C4-2B (cell line): ENCODE measurements around the gene ARHGAP42.
A peak's percentile ranks its signal among the peaks of the same experiment; 100 is the strongest.
"Not testable (repeated sequence)": the region's sequence is repeated elsewhere in the genome, so short reads cannot be mapped to it uniquely, and the experiment has no call there.

Source experiments
- H3K27ac ChIP-seq: fragments of 450-650 bp; 2 replicates; pipeline ENCODE4 v1.5.1; 2017
- ZFX ChIP-seq: fragments of 450-650 bp; IDR thresholded peaks from 2 replicates; pipeline ENCODE4 v1.6.1; 2017
- TF ChIP-seq, protein P1 (sequence below): fragments of 450-650 bp; conservative IDR thresholded peaks from 2 replicates; pipeline ENCODE4 v1.5.1; 2017; ENCODE audit warnings: mild to moderate bottlenecking

Gene ARHGAP42

DNA sequence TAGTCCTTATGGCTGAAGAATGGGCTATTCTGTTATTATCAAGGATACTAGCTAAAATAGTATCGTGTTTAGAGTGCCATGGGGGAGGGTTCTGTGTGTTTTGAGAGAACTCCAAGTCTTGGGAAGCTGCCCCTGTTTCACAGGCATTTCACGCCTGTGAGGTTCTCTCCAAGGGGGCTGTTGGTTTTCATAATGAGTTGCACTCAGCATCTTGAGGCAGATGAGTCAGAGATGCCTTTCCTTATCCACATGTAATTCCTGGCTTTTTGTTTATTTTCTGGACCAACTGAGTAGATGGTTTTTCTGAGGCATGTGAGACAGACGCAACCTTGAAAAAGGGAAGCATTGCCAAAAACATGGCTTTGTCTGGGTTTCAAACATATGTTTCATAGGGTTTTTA lies 203.7 kb downstream of the ARHGAP42 start:
- TF ChIP-seq, protein P1, sequence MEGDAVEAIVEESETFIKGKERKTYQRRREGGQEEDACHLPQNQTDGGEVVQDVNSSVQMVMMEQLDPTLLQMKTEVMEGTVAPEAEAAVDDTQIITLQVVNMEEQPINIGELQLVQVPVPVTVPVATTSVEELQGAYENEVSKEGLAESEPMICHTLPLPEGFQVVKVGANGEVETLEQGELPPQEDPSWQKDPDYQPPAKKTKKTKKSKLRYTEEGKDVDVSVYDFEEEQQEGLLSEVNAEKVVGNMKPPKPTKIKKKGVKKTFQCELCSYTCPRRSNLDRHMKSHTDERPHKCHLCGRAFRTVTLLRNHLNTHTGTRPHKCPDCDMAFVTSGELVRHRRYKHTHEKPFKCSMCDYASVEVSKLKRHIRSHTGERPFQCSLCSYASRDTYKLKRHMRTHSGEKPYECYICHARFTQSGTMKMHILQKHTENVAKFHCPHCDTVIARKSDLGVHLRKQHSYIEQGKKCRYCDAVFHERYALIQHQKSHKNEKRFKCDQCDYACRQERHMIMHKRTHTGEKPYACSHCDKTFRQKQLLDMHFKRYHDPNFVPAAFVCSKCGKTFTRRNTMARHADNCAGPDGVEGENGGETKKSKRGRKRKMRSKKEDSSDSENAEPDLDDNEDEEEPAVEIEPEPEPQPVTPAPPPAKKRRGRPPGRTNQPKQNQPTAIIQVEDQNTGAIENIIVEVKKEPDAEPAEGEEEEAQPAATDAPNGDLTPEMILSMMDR: no peak
- TF ChIP-seq ZFX: no peak
- H3K27ac ChIP-seq: peak overlapping the region; percentile 32; the same call in 1 of the 2 replicates

DNA sequence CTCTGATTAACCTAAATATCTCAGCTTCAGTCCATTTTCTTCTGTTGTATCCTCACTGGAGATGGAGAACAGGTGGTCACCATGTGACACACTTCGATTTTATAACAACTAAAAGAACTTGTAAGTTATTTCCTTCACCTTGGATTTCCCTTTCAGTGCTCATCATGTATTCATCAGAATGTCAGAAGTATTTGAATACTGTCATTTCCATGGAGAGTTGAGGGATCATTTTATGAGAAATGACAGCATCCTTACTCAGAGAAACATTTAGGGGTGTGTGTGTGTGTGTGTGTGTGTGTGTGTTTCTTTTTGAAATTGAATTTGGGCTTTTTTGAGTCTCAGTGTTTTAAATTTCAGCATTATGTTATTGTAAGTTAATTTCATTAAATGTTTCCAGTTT lies 205.8 kb downstream of the ARHGAP42 start:
- no peak overlapping the region for H3K27ac ChIP-seq
- TF ChIP-seq ZFX: no peak

DNA sequence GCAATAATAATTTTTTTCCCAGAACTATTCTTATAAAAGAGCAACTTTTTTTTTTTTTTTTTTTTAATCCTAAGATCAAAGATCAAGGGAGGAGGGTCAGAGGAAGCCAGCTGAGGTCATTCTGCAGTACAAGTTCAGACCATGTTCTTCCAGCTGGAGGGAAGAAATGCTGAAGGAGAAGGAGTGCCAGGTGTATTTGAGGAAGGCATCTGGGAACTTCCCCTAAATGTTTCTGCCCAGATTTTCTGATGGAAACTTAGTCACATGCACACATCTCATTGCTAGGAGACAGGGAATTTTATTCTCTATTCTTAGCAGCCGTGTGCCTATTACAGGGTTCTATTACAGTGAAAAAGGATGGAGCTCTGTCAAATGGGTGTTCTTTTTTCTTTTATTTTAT lies 208.4 kb downstream of the ARHGAP42 start:
- H3K27ac ChIP-seq: no peak overlapping the region
- TF ChIP-seq ZFX: no peak
- TF ChIP-seq, protein P1: no peak

DNA sequence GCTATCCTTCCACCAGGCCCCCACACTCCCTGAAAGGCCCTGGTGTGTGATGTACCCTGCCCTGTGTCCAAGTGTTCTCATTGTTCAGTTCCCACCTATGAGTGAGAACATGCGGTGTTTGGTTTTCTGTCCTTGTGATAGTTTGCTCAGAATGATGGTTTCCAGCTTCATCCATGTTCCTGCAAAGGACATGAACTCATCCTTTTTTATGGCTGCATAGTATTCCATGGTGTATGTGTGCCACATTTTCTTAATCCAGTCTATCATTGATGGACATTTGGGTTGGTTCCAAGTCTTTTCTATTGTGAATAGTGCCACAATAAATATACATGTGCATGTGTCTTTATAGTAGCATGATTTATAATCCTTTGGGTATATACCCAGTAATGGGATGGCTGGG lies 208.9 kb downstream of the ARHGAP42 start:
- H3K27ac ChIP-seq: not testable (repeated sequence)

DNA sequence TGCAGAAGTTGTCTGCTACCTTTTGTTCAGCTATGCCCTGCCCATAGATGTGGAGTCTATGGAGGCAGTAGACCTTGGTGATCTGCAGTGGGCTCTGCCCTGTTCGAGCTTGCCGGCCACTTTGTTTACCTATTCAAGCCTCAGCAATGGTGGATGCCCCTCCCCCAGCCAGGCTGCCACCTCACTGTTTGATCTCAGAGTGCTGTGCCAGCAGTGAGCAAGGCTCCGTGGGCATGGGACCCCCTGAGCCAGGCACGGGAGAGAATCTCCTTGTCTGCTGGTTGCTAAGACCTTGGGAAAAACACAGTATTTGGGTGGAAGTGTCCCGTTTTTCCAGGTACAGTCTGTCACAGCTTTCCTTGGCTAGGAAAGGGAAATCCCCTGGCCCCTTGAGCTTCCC lies 214.4 kb downstream of the ARHGAP42 start:
- peak overlapping the region; percentile 60 for H3K27ac ChIP-seq

DNA sequence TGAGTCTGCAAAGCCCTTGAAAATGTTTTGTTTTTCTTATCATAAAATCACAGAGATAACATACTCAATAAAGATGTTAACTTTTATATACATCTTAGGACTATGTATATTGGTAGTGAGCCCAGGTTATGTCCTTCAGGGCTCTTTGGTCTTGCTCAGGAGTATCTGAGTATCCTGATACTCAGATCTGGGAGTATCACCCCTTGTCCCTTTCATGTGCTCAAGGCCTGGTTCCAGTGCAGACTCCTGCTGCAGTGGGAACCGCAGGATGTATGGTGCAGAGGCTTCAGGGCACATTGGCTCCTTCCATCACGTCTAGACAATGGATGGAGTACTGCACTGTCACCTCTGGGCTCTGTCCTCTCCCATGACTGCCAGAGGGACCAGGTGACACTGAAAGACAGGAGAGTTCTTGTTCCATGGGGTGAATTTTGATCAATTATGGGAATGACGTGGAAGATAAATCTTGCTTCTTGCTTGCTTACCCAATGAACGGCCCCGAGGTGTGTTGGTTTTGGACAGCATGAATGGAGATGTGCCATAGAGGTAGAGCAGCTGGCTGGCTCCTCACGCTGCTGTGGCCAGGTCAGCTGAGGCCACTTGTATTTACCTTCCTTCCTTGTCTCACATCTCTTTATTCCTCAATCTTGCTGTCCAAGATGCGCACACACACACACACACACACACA lies 215.5 kb downstream of the ARHGAP42 start:
- no peak for TF ChIP-seq ZFX
- TF ChIP-seq, protein P1: no peak

DNA sequence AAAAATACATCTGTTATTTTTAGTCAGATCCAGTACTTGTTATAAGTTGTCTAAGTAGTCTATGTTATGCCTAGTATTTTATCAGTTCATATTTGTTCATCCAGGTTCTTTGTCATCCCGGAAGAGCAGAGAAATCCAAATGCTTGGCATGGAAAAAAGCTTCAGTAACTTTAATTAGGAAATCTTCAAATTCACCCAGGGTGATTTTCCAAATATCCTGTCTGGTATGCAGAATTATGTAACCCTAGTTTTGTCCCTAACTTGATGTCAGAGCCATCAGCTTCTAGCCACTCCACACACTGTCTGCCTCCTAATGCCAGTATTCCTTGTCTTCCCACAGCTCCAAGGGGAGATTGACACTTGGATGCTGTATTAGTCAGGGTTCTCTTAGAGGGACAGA lies 216.2 kb downstream of the ARHGAP42 start:
- TF ChIP-seq ZFX: no peak
- TF ChIP-seq, protein P1: no peak

More for the DNA sequence above, 215.5 kb downstream of the ARHGAP42 start:
- H3K27ac ChIP-seq: peak overlapping the region; percentile 93

DNA sequence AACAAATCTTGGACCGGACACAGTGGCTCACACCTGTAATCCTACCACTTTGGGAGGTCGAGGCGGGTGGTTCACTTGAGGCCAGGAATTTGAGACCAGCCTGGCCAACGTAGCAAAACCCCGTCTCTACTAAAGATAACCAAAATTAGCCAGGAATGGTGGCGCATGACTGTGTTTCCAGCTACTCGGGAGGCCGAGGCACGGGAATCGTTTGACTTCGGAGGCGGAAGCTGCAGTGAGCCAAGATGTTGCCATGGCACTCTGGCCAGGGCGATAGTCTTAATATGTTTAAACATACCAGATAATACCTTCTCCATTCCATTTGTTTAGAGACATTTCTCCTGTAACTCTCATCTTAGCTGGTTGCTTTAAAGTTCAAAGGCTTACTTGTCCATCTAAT lies 218.6 kb downstream of the ARHGAP42 start:
- H3K27ac ChIP-seq: no peak overlapping the region
- TF ChIP-seq, protein P1: no peak
- TF ChIP-seq ZFX: no peak

More for the DNA sequence above, 216.2 kb downstream of the ARHGAP42 start:
- no peak overlapping the region for H3K27ac ChIP-seq

DNA sequence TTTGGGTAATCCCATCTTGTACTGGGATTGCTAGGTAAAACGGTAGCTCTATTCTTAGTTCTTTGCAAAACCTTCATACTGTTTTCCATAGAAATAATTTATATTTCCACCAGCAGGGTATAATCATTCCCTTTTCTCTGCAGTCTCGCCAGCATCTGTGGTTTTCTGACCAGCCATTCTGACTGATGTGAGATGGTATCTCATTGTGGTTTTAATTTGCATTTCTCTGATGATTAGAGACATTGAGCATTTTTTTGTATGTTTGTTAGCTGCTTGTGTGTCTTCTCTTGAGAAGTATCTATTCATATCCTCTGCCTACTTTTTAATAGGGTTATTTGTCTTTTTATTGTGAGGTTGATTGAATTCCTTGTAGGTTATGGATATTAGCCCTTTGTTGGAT lies 221.7 kb downstream of the ARHGAP42 start:
- no peak for TF ChIP-seq ZFX
- TF ChIP-seq, protein P1: no peak

More for the DNA sequence above, 221.7 kb downstream of the ARHGAP42 start:
- H3K27ac ChIP-seq: no peak overlapping the region
